ENCODE measurements around the gene ORM2.

DNA sequence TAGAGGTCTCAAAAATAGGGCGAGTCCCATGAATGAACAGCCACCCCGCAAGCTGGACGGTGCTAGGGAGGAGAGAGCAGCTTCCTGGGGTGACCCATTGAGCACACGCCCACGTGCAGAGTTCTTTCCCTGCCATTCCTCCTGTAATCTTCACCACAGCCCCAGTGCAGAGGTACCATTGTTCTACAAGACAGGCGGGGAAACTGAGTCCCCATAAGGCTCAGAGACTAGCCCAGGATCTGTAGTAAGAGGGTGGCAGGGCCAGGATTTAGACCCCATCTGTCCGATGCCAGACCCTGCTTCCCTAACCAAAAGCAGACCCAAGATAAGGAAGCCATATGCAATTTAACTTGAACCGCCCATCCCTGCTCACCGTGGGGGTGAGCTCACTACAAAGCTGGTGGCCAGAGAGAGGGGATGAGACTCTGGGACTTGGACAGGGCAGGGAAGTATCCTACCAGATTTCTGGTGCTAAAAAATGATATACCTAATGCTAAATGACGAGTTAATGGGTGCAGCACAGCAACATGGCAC, 43.5 kb upstream of the ORM2 start:
- TF ChIP-seq, protein P1, sequence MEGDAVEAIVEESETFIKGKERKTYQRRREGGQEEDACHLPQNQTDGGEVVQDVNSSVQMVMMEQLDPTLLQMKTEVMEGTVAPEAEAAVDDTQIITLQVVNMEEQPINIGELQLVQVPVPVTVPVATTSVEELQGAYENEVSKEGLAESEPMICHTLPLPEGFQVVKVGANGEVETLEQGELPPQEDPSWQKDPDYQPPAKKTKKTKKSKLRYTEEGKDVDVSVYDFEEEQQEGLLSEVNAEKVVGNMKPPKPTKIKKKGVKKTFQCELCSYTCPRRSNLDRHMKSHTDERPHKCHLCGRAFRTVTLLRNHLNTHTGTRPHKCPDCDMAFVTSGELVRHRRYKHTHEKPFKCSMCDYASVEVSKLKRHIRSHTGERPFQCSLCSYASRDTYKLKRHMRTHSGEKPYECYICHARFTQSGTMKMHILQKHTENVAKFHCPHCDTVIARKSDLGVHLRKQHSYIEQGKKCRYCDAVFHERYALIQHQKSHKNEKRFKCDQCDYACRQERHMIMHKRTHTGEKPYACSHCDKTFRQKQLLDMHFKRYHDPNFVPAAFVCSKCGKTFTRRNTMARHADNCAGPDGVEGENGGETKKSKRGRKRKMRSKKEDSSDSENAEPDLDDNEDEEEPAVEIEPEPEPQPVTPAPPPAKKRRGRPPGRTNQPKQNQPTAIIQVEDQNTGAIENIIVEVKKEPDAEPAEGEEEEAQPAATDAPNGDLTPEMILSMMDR (IDR thresholded peaks at IDR 0.05): no peak
- no peak for TF ChIP-seq EZH2 (IDR thresholded peaks at IDR 0.05; ENCODE audit: borderline replicate concordance, insufficient read depth, low read depth, low read length, poor library complexity, severe bottlenecking)
